RWPE2 (cell line): Measurements from ENCODE around the gene NKX2-1.
"Not testable (repeated sequence)": the region's sequence is repeated elsewhere in the genome, so short reads cannot be mapped to it uniquely, and the experiment has no call there.

Source experiments
- ATAC-seq: fragments of 200-7000 bp; cut with Tn5 transposase; 3 replicates; pipeline ENCODE4 v1.9.1; 2021; ENCODE audit warnings: low read depth
- DNase-seq: peaks from one replicate; pipeline ENCODE4 v3.0.0-alpha.2; 2020; ENCODE audit warnings: low spot score
- H3K27ac ChIP-seq: fragments of 450-650 bp; 2 replicates; pipeline ENCODE4 v1.5.1; 2017; ENCODE audit warnings: mild to moderate bottlenecking; ENCODE audit not compliant: poor library complexity, severe bottlenecking
- H3K27me3 ChIP-seq: fragments of 250-450 bp; sonication (Bioruptor Pico); 2 replicates; pipeline ENCODE4 v1.5.1; 2021; ENCODE audit warnings: mild to moderate bottlenecking, moderate library complexity; ENCODE audit not compliant: insufficient read depth, poor library complexity, severe bottlenecking
- H3K36me3 ChIP-seq: fragments of 250-450 bp; sonication (Bioruptor Pico); 2 replicates; pipeline ENCODE4 v1.5.1; 2020; ENCODE audit warnings: low read depth, mild to moderate bottlenecking, moderate library complexity
- H3K4me1 ChIP-seq: fragments of 250-450 bp; sonication (Bioruptor Pico); 2 replicates; pipeline ENCODE4 v1.5.1; 2021; ENCODE audit warnings: mild to moderate bottlenecking, moderate library complexity; ENCODE audit not compliant: insufficient read depth, poor library complexity, severe bottlenecking
- H3K4me3 ChIP-seq: fragments of 250-450 bp; sonication (Bioruptor Pico); 2 replicates; pipeline ENCODE4 v1.5.1; 2021; ENCODE audit warnings: mild to moderate bottlenecking, moderate library complexity; ENCODE audit not compliant: severe bottlenecking
- H3K9me3 ChIP-seq: fragments of 250-450 bp; sonication (Bioruptor Pico); 2 replicates; pipeline ENCODE4 v1.5.1; 2021; ENCODE audit warnings: mild to moderate bottlenecking, moderate library complexity; ENCODE audit not compliant: severe bottlenecking
- TF ChIP-seq, protein P1 (sequence below): fragments of 450-650 bp; IDR thresholded peaks from one replicate; pipeline ENCODE4 v1.5.1; 2017; ENCODE audit warnings: mild to moderate bottlenecking, moderate library complexity; ENCODE audit not compliant: poor library complexity, severe bottlenecking

Gene NKX2-1

DNA sequence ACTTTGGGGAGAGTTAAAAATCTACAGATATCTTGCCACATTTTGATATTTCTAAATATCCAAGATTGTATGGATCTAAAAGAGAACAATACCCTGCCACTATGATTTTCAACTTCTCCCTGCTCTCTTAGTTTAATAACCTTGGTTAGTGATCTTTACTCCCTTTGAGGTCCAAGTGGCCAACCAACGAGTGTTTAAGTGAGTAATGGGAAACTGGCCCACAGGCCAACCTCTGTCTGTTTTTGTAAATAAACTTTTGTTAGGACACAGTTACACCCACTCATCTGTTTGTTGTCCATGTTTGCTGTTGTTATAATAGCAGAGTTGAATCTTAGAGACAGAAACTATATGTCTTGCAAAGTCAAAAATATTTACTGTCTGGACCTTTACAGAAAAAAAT lies 30.9 kb upstream of the NKX2-1 start:
- TF ChIP-seq, protein P1, sequence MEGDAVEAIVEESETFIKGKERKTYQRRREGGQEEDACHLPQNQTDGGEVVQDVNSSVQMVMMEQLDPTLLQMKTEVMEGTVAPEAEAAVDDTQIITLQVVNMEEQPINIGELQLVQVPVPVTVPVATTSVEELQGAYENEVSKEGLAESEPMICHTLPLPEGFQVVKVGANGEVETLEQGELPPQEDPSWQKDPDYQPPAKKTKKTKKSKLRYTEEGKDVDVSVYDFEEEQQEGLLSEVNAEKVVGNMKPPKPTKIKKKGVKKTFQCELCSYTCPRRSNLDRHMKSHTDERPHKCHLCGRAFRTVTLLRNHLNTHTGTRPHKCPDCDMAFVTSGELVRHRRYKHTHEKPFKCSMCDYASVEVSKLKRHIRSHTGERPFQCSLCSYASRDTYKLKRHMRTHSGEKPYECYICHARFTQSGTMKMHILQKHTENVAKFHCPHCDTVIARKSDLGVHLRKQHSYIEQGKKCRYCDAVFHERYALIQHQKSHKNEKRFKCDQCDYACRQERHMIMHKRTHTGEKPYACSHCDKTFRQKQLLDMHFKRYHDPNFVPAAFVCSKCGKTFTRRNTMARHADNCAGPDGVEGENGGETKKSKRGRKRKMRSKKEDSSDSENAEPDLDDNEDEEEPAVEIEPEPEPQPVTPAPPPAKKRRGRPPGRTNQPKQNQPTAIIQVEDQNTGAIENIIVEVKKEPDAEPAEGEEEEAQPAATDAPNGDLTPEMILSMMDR: no peak
- Histone ChIP-seq H3K27me3 (peaks cover 10% of the 10 kb centered on the region), H3K36me3 (no peaks in the 10 kb centered on the region), H3K27ac (no peak overlapping the region), H3K4me3 (no peak overlapping the region), H3K9me3 (no peaks in the 10 kb centered on the region), H3K4me1 (no peaks in the 10 kb centered on the region)
- ATAC-seq: no peak
- DNase-seq: no peak

DNA sequence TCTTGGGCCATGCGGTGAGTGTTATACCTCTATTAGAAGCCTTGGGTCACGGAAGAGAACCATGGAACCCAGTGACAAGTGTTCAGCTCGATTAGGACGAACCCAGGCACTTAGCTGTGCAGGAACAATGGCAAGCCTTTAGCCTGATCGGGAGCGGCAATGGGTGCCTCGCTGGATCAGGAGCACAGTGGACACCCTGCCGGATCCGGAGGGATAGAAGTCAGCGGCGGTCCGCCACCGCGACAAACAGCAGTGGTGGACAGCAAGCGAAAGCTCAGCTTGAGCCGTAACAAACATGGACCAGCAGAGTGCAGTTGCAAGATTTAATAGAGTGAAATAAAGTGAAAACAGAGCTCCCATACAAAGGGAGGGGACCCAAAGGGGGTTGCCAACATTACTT lies 24.2 kb upstream of the NKX2-1 start:
- not testable (repeated sequence) for H3K36me3 ChIP-seq, H3K9me3 ChIP-seq, ATAC-seq, H3K4me3 ChIP-seq, H3K4me1 ChIP-seq, H3K27ac ChIP-seq, DNase-seq
- peaks cover 38% of the 10 kb centered on the region for H3K27me3 ChIP-seq

DNA sequence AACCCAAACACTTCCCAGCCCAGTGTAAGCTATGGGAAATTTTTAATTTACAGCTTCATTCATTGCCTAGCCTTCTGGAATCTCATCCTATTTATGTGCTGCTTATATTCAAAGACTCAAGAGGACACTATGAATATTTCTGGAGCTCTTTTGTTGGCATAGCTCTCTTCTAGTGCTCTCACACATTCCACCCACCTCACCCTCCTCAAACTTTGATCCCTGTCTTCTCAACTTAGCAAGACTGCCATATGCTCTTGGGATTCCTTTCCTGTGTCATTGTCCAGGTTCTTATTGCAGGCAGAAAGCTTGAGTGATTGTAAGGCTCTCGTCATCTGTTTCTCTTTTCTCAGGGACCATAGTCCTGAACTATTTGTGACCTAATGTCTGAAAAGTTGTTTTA lies 18.0 kb upstream of the NKX2-1 start:
- no peaks in the 10 kb centered on the region for H3K4me1 ChIP-seq
- DNase-seq: no peak
- no peak overlapping the region for H3K27ac ChIP-seq
- TF ChIP-seq, protein P1: no peak
- no peaks in the 10 kb centered on the region for H3K36me3 ChIP-seq
- peaks cover 52% of the 10 kb centered on the region for H3K27me3 ChIP-seq
- H3K4me3 ChIP-seq: no peak overlapping the region
- H3K9me3 ChIP-seq: no peaks in the 10 kb centered on the region
- ATAC-seq: no peak

DNA sequence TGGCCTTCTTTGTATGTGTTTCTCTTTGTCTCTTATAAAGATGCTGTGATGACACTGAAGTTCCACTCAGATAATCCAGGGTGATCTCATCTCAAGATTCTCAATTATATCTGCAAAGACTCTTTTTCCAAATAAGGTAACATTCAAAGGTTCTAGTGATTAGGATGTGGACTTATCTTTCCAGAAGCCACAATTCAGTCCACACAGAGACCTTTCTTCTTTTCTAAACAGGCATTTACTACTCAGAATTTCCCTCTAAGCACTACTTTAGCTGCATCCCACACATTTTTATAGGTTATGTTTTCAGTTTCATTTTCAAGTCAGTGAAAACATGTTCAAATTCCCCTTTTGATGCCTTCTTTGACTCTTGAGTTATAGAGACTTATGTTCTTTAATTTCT lies 9.0 kb upstream of the NKX2-1 start:
- Histone ChIP-seq H3K4me3 (no peak overlapping the region), H3K4me1 (no peaks in the 10 kb centered on the region), H3K36me3 (no peaks in the 10 kb centered on the region), H3K27ac (no peak overlapping the region), H3K9me3 (no peaks in the 10 kb centered on the region), H3K27me3 (peaks cover 85% of the 10 kb centered on the region)
- TF ChIP-seq, protein P1: no peak
- ATAC-seq (no peak), DNase-seq (no peak)

DNA sequence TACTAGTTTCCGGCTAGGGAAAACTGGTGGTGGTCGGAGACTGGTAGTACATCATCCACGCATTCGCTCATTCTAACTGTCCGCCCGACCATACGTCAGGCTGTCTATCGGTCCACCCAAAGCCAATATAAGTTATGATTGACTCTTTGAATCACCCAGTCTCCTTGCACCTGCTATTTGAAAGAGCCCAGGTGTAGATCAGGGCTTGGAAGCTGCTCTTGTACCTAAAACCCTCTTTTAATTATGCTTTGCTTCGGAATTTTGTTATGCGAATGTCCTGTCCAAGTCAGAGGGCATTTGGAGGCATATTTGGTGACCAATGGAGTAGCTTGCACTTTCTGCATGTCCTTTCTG lies 5.7 kb upstream of the NKX2-1 start:
- Histone ChIP-seq H3K4me3 (no peak overlapping the region), H3K9me3 (no peaks in the 10 kb centered on the region), H3K4me1 (peaks cover under 1% of the 10 kb centered on the region), H3K27ac (no peak overlapping the region), H3K36me3 (no peaks in the 10 kb centered on the region), H3K27me3 (peaks cover 100% of the 10 kb centered on the region)
- no peak for DNase-seq
- ATAC-seq: no peak
- TF ChIP-seq, protein P1: no peak
